Muscle layer of duodenum (tissue), 2 donors: ENCODE results near the gene CCR7.

Experiments
- H3K27ac ChIP-seq: one replicate; pipeline ENCODE4 v1.7.0; 2013; ENCODE audit warnings: mild to moderate bottlenecking, low read length
- H3K27me3 ChIP-seq: one replicate; pipeline ENCODE4 v1.7.0; 2013; ENCODE audit warnings: low read depth, mild to moderate bottlenecking, control low read depth, low read length
- H3K36me3 ChIP-seq, 2 donors: one replicate each; pipeline ENCODE4 v1.7.0; 2013; ENCODE audit warnings: low read length in 2 of 2, control low read depth in 1 of 2, mild to moderate bottlenecking in 1 of 2; ENCODE audit not compliant: insufficient read depth in 2 of 2, control insufficient read depth in 1 of 2
- H3K4me1 ChIP-seq, 2 donors: one replicate each; pipeline ENCODE4 v1.7.0; 2013; ENCODE audit warnings: low read length in 2 of 2, mild to moderate bottlenecking in 2 of 2, control low read depth in 1 of 2, moderate library complexity in 1 of 2; ENCODE audit not compliant: insufficient read depth in 2 of 2, control insufficient read depth in 1 of 2
- H3K4me3 ChIP-seq, 2 donors: one replicate each; pipeline ENCODE4 v1.7.0; 2013; ENCODE audit warnings: low read length in 2 of 2, low read depth in 1 of 2, mild to moderate bottlenecking in 1 of 2
- H3K9me3 ChIP-seq, 2 donors: one replicate each; pipeline ENCODE4 v1.7.0; 2013; ENCODE audit warnings: low read length in 2 of 2, control low read depth in 1 of 2, mild to moderate bottlenecking in 1 of 2; ENCODE audit not compliant: control insufficient read depth in 1 of 2
- donor health status: healthy.

Gene CCR7

DNA sequence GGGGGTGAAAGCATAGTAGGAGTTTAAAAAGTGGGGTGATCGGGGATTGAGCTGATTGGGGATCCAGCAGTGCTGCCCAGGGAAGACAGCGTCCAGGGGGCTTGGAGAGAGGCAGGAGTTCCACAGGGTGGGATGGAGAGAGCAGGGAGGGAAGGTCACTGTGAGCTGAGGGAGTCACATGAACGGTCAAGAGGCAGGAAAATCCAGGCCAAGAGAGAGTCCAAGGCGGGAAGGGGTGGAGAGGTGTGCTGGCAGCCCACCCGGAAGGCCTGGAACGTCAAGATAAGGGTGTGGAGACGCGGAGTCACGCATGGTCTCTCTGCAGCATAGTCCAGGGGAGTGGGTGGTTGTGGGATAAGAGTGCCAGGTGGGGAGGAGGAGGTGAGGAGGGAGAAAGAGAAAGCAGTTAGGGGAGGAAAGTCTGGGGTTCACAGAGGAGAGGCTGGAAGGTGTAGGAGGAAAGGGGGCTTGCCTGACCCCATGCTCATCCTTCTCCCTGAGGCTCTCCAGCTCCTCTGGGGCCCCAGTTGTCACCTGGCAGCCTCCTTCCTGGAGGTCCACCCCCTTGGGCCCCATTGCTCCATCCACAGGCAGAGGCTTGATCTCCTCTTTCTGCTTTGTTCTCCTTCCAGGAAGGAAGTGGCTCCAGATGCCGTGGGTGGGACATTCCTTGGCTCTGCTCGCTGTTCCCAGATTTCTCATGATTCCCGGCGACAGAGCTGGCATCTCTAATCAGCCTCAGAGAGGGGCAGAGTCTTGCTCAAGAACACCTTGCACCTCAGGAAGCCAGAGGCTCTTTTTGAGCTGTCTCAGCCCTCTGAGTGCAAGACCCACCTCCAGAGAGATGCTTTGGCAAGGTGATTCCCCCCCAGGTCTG is 28.7 kb downstream of the CCR7 start:
- Histone ChIP-seq H3K9me3 (no peaks in the 10 kb centered on the region), H3K27ac (peak overlapping the region; percentile 67), H3K27me3 (no peaks in the 10 kb centered on the region), H3K36me3 (no peaks in the 10 kb centered on the region), H3K4me1 (peaks cover 44 to 57% of the 10 kb centered on the region in 2 donors), H3K4me3 (no peak overlapping the region)

DNA sequence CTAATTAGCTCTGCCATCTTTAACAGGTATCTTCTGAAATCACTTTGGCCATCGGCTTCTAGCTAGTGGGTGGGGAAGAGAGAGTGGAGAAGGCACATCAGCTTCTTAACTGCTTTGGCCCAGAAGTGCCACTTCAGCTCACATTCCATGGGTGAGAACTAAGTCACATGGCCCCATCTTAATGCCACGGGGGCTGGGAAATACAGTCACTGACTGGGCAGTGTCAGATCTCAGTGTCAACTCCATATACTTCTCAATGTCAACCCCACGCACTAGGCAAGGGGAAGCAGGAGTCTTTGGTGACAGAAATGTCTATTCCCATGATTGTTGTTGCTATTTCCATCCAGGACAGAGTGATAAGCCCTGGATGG is 29.4 kb downstream of the CCR7 start:
- Histone ChIP-seq H3K4me1 (peaks cover 38 to 51% of the 10 kb centered on the region in 2 donors), H3K27ac (peak overlapping the region; percentile 67)

DNA sequence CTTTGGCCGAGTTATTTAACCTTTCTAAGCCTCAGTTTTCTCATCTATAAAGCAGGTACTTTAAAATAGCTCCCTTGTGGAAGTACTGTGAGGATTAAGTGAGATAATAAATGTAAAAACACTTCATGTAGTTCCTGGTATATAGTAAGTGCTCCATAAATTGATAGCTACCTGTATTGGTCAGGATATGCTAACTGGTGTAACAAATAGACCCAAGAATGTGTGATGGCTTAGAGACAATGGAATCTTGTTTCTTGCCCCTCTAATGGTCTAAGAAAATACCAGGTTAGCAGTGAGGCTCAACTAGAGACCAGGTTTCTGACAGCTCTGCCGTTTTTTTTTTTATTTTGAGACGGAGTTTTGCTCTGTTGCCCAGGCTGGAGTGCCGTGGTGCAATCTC is 29.8 kb downstream of the CCR7 start:
- Histone ChIP-seq H3K4me3 (no peak overlapping the region), H3K27ac (peak overlapping the region; percentile 67), H3K27me3 (no peaks in the 10 kb centered on the region), H3K36me3 (no peaks in the 10 kb centered on the region), H3K9me3 (no peaks in the 10 kb centered on the region), H3K4me1 (peaks cover 35 to 47% of the 10 kb centered on the region in 2 donors)

More for the DNA sequence above, 29.4 kb downstream of the CCR7 start:
- Histone ChIP-seq H3K36me3 (no peaks in the 10 kb centered on the region), H3K27me3 (no peaks in the 10 kb centered on the region), H3K4me3 (no peak overlapping the region), H3K9me3 (no peaks in the 10 kb centered on the region)

DNA sequence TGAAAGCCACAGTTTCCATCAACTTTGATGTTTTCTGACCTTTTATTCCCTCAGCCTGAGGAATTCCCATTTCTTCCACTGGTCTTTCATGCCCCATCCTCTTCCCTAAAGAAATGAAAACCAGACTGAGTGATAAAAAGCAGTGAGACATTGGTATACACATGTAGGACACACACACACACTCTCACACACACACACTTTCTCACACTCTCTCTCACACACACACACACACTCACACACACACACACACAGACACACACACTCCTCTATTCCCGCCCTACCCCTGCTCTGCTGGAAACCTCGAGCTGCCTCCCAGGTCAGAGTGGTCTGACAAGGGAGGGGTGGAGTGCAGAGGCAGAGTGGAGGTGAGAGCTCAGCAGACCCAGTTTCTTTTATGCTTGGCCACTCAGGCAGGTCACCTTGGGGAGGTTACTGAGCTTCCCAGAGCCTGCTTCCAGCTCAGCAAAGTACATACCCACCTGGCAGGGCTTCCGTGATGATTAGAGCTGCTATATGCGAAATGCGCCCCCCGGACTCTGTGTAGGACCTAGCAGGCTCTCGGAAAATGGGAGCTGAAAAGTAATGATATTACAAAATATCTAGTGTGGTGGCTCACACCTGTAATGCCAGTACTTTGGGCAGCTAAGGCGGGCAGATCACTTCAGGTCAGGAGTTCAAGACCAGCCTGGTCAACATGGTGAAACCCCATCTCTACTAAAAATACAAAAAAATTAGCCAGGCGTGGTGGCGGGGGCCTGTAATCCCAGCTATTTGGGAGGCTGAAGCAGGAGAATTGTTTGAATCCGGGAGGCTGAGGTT is 30.7 kb downstream of the CCR7 start:
- H3K36me3 ChIP-seq: no peaks in the 10 kb centered on the region
- H3K4me1 ChIP-seq: peaks cover 35 to 42% of the 10 kb centered on the region in 2 donors
- H3K27me3 ChIP-seq: no peaks in the 10 kb centered on the region
- peak overlapping the region in 1 of 2 donors; percentile 12 for H3K4me3 ChIP-seq
- H3K9me3 ChIP-seq: no peaks in the 10 kb centered on the region
- peak overlapping the region; percentile 74 for H3K27ac ChIP-seq

DNA sequence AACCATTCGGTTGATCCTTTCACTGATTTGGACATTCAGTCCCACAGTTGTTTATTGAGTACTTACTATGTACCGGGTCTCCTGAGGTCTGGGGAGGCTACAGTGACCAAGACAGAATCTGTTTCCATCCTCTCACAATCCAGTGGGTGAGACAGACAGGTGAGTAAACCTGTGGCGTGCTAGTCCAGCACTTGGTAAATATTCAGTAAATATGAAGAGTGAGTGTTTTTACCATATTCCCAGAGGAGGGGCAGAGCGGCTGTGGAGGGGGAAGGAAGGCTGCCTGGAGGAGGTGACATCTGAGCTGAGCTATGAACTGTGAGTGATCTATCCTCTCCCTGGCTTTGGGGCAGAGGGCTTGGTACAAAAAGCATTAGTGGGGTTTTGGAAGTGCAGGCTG is 31.4 kb downstream of the CCR7 start:
- Histone ChIP-seq H3K9me3 (no peaks in the 10 kb centered on the region), H3K4me3 (peak overlapping the region in 1 of 2 donors; percentile 12), H3K27ac (peak overlapping the region; percentile 74), H3K4me1 (peaks cover 35 to 42% of the 10 kb centered on the region in 2 donors), H3K27me3 (no peaks in the 10 kb centered on the region), H3K36me3 (no peaks in the 10 kb centered on the region)

DNA sequence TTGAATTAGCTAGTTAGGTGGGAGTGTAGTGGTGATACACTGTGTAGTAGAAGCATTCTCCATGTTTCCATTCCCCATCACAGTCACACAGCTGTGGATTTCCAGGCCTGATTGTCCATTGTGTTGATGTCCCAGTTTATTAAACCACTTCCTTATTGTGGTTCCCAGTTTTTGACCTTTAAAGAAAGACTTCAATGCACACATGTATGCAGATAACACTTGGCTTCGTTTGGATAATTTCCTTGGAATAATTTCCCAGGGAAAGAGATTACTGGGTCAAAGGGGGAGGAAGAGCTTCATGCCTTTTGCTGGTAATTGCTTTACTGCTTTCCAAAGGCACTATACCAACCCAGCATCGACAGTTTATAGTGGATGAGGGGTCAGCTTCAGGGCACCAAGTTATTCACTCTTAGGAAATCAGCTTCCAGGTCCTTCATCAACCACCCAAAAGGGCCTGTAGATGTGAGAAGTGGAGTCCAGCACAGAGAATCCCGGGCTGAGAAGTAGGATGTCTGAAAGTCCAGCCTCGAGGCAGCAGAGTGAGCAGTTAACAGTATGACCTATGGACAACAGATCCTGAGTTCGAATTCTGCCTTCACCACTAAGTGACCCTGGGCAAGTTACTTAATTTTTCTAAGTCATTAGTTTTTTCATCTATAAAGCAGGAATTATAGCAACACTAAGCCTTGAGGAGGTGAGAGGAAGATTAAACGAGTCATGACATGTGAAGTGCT is 32.6 kb downstream of the CCR7 start:
- Histone ChIP-seq H3K4me3 (peak overlapping the region in 1 of 2 donors; percentile 17), H3K36me3 (no peaks in the 10 kb centered on the region), H3K9me3 (no peaks in the 10 kb centered on the region), H3K27ac (peak overlapping the region; percentile 60), H3K27me3 (no peaks in the 10 kb centered on the region), H3K4me1 (peaks cover 34 to 35% of the 10 kb centered on the region in 2 donors)

DNA sequence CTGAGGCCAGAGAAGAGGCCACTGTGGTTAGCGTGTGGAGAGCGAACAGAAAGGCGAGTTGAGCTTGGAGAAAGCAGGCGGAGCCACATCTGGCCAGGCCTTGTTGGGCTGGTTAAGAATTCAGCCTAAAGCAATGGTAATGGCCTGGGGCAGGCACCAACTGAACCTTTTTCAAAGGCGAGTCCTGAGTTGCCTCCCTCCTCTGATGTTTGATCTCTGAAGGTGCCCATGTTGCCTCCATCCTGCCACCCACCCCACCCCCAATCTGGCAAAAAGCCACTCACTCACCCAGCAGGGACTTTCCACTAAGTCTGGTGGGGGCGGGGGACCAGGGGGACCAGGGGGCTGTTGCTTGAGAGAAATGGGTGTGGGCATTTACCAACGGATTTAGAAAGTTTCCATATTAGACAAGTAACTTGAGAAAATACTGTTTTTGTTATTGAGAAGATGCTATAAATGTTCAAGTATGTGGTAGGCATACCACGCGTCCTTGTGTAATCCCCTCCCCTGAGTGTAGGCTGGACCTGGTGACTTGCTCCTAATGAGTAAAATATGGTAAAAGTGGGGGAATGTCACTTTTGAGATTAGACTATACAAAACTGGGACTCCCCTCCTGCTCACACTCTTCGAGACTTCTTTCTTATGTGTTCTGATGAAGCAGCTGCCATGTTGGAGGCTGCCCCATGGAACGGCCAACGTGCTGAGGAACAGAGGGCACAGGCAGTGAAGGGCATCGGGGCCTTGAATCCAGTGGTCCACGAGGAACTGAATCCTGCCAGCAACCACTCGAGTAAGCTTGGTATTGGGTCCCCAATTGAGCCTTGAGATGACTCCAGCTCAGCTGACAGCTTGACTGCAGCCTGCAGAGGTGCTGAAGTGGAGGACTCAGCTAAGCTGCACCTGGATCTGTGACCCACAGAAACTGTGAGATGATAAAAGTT is 34.0 kb downstream of the CCR7 start:
- Histone ChIP-seq H3K9me3 (no peaks in the 10 kb centered on the region), H3K27me3 (no peaks in the 10 kb centered on the region), H3K4me3 (no peak overlapping the region), H3K36me3 (no peaks in the 10 kb centered on the region), H3K4me1 (peaks cover 27 to 28% of the 10 kb centered on the region in 2 donors), H3K27ac (peak overlapping the region; percentile 6)

DNA sequence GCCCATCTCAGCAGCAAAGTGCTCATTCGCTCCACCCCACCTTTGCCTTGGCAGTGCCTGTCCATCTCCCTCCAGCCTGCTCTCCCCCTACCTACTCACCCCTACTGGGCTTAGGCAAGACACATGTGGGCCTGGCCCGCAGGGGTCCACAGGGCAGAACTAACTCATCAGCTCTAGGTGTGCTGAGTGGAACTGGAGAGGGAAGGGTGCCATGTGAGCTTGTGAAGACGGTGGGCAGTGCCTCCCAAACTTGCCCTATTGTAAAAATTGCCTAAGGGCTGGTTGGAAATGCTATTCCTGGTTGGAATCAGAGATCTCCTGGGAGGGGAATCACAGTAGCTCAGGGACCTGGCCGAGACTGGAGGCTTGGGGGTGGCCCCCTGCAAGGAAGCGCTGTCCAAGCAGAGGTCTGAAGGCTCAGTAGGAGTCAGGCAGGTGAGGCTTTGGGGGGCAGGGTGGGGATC is 34.7 kb downstream of the CCR7 start:
- H3K27me3 ChIP-seq: no peaks in the 10 kb centered on the region
- H3K9me3 ChIP-seq: no peaks in the 10 kb centered on the region
- no peak overlapping the region for H3K4me3 ChIP-seq
- H3K27ac ChIP-seq: no peak overlapping the region
- H3K4me1 ChIP-seq: peaks cover 21 to 23% of the 10 kb centered on the region in 2 donors
- no peaks in the 10 kb centered on the region for H3K36me3 ChIP-seq

DNA sequence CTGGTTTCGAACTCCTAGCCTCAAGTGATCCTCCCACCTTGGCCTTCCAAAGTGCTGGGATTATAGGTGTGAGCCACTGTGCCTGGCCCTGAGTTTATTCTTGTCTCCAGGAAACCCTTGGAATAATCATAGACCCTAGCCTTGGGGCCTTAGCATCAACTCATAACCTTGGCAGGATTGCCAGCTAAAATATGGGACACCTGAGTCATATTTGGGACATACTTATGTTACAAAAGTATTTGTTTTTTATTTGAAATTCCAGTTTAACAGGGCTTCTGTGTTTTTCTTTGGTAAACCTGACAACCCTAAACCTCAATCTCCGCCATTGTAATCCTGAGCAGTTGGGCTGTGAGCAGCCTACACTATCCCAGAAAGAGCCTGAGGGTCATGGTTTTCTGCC is 35.3 kb downstream of the CCR7 start:
- peaks cover 21 to 23% of the 10 kb centered on the region in 2 donors for H3K4me1 ChIP-seq
- no peak overlapping the region for H3K4me3 ChIP-seq
- H3K27me3 ChIP-seq: no peaks in the 10 kb centered on the region
- H3K9me3 ChIP-seq: peaks cover 4 to 5% of the 10 kb centered on the region in 2 donors
- no peaks in the 10 kb centered on the region for H3K36me3 ChIP-seq
- H3K27ac ChIP-seq: no peak overlapping the region

DNA sequence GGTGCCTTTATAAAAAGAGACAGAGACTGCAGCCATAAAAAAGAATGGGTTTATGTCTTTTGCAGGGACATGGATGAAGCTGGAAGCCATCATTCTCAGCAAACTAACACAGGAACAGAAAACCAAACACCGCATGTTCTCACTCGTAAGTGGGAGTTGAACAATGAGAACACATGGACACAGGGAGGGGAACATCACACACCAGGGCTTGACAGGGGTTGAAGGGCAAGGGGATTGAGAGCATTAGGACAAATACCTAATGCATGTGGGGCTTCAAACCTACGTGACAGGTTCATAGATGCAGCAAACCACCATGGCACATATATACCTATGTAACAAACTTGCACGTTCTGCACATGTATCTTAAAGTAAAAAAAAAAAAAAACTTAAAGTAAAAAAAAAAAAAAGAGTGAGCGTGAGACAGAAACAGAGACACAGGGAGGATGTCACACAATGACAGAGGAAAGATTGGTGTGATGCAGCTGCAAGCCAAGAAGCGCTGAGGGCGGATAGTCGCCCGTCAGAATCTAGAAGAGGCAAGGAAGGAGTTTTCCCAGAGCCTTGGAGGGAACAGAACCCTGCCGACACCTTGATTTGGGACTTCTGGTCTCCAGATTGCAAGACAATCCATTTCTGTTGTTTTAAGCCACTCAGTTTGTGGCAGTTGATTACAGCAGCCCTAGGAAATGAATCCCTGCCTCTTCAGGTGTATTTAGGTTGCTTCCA is 36.4 kb downstream of the CCR7 start:
- H3K4me1 ChIP-seq: peaks cover 15 to 23% of the 10 kb centered on the region in 2 donors
- H3K4me3 ChIP-seq: no peak overlapping the region
- H3K27me3 ChIP-seq: no peaks in the 10 kb centered on the region
- peaks cover 4 to 5% of the 10 kb centered on the region in 2 donors for H3K9me3 ChIP-seq
- H3K27ac ChIP-seq: no peak overlapping the region
- H3K36me3 ChIP-seq: no peaks in the 10 kb centered on the region
